ENCODE results near the gene HSP90B1.

HSP90B1 gene

DNA sequence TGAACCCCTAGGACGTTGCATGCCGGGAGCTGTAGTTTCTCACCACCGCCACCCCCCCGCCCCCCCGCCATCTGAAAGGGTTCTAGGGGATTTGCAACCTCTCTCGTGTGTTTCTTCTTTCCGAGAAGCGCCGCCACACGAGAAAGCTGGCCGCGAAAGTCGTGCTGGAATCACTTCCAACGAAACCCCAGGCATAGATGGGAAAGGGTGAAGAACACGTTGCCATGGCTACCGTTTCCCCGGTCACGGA is 501 bp upstream of the HSP90B1 start:
- no peak for DNase-seq

GRCh38 chr12:103930787-103931735 is 851 bp downstream of the HSP90B1 start:
- peak; percentile 8 for DNase-seq

DNA sequence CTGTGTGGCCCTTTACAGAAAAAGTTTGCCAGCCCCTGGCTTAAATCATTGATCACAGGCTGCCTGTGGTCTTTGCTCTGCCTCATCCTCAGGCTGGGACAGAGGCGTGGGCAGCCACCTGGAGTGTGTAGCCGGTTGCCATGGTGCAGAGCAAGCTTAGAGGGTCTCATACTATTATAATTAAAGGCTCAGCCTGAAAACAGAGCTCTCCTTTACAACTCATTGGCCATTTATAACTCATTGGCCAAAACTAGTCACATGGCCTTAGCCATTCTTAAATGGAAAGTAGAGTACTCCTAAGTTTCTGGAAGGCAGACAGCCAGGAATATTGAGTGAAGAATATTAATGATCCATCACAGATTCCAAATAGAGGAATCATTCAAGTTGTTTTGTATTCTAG is 3.0 kb downstream of the HSP90B1 start:
- no peak for DNase-seq

DNA sequence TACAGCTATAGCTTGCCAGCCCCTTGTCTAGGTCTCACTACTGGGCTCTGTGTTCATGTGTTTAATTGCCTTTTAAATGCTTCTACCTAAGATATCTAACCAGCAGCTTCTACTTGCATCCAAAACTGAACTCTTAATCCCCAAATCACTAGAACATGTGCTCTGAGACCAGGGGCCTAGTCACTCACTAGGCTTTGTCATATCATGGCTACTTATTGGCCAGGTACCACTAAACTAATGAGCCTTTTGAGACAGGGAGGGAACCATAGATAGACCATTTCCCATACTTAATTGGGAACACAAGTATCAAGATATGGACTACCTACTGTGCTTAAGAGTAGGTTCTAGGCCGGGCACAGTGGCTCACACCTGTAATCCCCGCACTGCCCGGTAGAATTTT is 6.5 kb downstream of the HSP90B1 start:
- DNase-seq, result no peak

- no peak for DNase-seq
Measured at GRCh38 chr12:103944964-103945363, 14.8 kb downstream of the HSP90B1 start.

DNA sequence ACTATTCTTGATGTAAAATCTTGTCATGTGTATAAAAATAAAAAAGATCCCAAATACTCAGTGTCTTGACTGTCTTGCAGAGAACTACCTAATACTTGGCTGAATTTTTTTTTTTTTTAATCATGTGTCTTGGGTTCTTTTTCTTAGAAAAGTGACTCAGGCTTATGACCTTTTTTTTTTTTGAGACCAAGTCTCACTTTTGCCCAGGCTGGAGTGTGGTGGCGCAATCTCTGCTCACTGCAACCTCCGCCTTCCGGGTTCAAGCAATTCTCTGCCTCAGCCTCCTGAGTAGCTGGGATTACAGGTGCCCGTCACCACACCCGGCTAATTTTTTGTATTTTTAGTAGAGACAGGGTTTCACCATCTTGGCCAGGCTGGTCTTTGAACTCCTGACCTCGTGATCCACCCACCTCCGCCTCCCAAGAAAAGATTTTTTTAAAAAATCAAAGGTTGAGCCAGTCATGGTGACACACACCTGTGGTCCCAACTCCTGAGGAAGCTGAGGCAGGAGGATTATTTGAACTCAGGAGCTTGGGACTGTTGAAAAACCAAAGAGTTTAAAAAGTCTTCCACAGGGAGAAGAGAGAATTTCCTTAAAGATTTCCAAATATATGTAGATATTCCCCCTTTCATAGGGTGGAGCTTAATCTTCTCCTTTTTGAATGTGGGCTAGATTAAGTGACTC is 17.8 kb downstream of the HSP90B1 start:
- no peak for DNase-seq

- DNase-seq, result no peak
Measured at GRCh38 chr12:103948746-103949406, 18.7 kb downstream of the HSP90B1 start.

GRCh38 chr12:103952497-103952896 is 22.3 kb downstream of the HSP90B1 start:
- no peak for DNase-seq

GRCh38 chr12:103955811-103956508 is 25.8 kb downstream of the HSP90B1 start:
- DNase-seq, result peak; percentile 36

DNA sequence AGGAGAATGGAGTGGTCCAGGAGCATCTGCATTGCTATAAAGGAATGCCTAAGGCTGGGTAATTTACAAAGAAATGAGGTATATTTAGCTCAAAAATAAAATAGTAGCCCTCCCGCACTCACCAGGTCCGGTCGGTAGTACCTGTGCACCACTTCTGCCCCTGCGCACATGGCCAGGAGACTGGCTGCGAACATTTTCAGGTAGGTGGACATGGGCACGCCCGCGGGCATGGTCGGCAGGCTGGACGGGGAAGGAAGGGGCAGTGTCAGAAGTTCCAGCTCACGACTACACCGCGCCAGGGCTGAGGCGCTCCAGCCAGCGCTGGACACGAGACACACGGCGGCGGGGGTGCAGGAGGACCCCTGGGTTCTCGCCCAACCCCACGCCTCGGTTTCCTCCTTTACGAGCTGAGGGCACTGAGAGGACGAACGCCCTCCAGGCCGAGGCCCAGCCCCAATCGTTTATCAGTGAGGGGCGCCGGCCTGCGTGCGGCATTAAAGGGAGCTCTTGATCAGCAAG is 26.4 kb downstream of the HSP90B1 start:
- no peak for DNase-seq

GRCh38 chr12:103957865-103958388 is 27.7 kb downstream of the HSP90B1 start:
- no peak for DNase-seq

DNA sequence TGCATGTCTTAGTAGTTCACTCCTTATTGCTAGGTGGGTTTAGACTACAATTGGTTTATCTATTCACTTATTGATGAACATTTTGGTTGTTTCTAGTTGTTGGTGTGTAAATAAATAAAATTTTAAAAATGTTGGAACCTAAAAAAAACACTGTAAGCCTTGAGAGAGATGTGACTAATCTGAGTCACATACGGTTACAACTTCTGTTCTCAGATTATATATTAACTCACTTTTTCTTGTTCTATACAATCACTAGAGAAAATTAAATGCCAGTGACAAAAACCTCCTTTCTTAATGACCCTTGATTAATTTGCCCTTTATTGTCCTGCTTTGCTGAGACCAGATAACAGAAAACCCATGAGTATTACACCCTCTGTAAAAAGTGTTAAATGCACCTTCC is 28.4 kb downstream of the HSP90B1 start:
- no peak for DNase-seq

DNA sequence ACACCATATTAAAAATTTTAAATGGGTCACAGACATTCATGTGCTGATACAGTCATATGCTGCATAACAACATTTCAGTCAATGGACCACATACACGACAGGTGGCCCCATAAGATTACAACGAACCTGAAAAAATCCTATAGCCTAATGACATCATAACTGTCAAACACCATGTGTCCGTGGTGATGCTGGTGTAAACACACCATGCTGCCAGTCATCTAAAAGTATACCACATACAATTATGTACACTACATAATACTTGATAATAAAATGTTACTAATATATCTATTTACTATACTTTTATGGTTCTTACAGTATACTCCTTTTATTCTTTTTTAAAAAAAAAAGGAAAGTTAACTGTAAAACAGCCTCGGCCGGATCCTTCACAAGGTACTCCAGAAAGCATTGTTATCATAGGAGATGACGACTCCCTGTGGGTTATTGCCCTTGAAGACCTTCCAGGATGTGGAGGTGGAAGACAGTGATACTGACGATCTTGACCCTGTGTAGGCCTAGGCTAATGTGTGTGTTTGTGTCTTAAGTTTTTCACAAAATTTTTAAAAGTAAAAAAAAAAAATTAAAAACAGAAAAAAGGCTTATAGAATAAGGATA is 30.5 kb downstream of the HSP90B1 start:
- DNase-seq, result no peak

GRCh38 chr12:103962493-103962892 is 32.3 kb downstream of the HSP90B1 start:
- DNase-seq, result no peak

DNA sequence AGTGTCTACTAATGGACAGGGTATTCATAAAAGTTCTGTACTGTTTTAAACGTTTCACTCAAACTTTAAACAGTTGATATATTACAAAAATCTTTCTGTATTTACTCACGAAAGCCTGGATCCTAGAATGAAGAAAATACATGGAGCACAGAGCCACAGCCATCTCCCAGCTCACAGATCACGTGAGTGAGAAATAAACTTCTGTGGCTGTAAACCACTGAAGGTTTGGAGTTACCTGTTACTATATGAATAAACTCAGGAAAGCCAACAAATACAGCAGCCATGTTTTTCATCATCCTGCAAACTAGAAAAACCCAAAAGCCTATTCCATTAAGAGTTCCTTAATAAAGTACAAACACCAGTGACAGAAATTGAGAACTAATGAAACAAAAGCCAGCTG is 34.6 kb downstream of the HSP90B1 start:
- no peak for DNase-seq

- DNase-seq, result no peak
Measured at GRCh38 chr12:103965255-103965589, 35.0 kb downstream of the HSP90B1 start.

DNA sequence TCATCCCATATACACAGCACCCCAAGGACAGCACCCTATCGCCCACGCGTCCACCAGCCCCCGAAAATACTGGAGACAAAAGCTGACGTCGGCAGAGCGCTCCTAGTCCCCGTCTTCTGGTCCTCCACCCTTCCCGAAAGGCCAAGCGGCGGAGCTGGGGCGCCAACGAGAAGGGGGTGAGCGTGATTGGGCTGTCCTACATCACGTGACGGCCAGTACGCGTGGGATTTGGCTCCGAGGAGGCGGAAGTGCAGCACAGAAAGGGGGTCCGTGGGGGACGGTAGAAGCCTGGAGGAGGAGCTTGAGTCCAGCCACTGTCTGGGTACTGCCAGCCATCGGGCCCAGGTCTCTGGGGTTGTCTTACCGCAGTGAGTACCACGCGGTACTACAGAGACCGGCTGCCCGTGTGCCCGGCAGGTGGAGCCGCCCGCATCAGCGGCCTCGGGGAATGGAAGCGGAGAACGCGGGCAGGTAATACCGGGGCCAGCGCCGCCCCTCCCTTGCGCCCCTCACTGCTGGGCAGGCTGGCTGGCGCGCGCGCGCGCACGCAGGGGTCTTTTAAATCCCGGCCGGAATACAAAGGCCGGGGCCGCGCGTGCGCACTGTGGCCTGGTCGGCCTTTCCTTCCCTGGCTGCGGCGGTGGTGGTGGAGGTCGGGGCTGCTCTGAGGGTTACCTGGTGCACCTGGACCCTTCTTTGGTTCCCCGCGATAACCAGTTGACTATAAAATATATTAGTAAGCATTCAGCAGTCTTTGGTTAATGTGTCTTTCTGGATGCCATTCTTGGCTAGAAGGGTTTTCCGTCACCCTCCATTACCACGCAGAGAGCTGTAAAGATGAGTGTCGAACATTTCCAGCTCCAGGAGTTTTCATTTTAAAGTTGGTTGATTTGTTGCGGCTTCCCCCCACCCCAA is 35.6 kb downstream of the HSP90B1 start, which contains the start of gene TDG:
TDG (plus strand) TSS at position 283 of the 915 bp plus-strand sequence; CDS start at position 449, 166 bp downstream.
- DNase-seq, result peak; percentile 99

- peak; percentile 40 for DNase-seq
Measured at GRCh38 chr12:103966736-103967135, 36.5 kb downstream of the HSP90B1 start.

GRCh38 chr12:103969391-103969790 is 39.2 kb downstream of the HSP90B1 start:
- DNase-seq, result peak; percentile 70

DNA sequence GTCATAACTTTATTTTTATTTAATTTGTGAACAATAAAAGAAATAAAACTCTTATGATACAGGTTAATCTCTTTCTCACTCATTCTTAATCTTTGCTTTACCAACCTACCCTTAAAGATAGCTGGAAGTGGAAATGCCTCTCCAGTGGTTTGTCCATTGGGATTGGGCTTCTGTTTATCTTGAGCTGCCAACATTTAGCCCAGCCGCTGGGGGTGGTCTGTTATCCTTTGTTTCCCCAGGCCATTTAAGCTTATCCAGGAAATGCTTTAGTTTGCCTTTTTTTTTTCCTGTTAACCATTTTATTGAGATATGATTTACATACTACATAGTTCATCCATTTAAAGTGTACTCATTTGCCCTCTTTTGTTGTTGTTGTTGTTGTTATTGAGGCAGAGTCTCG is 43.7 kb downstream of the HSP90B1 start:
- no peak for DNase-seq

DNA sequence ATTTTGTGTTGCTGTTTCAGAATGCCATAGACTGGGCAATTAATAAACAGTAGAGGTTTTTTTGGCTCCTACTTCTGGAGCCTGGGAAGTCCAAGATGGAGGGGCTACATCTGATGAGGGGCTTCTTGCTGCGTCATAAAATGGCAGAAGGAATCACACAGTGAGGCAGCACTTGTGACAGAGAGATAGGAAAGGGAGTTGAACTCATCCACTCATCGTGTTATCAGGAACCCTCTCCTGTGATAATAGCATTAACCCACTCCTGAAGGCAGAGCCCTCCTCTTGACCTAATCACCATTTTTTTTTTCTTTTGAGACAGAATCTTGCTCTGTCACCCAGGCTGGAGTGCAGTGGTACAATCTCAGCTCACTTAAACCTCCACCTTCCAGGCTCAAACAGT is 45.2 kb downstream of the HSP90B1 start:
- DNase-seq, result no peak

Data from fibroblast of skin of abdomen (primary cell).